IMR-90 (cell line): Measurements from ENCODE around the gene SNRNP25. TPM values are rescaled to one million over a fixed set of nuclear protein-coding genes. Genes with fewer than 3 reads are reported as not detected.

ENCODE experiments used
- ATAC-seq: fragments of 200-7000 bp; cut with Tn5 transposase; 2 replicates; pipeline ENCODE4 v1.9.1; 2020; ENCODE audit warnings: low read depth, mild to moderate bottlenecking, moderate library complexity
- BruUV-seq: library from RNA; stranded (reverse); fragments of 400-500 nt; replicated peaks from 2 replicates; lab custom pipeline; 2021; lab: Mats Ljungman, UMichigan
- CTCF ChIA-PET: fragments of 300-600 bp; formaldehyde crosslinking; extraction: SDS; loops from one replicate; lab custom pipeline; 2021; ENCODE audit warnings: antibody characterized with exemption; lab: Yijun Ruan, JAX
- POLR2A ChIA-PET: fragments of 300-600 bp; sonication (Branson Sonifier 250); formaldehyde crosslinking; loops from one replicate; lab custom pipeline; 2022; ENCODE audit warnings: antibody characterized with exemption; ENCODE audit not compliant: unreplicated experiment; lab: Charles Lee
- DNase-seq: peaks from one replicate; pipeline ENCODE4 v3.0.0; 2013
- H2AFZ ChIP-seq: replicated peaks from 2 replicates; pipeline ENCODE3; 2013; ENCODE audit warnings: low read length, mild to moderate bottlenecking; ENCODE audit not compliant: poor library complexity
- H2AK5ac ChIP-seq: 2 replicates; pipeline ENCODE4 v1.6.1; 2013; ENCODE audit warnings: low read depth, low read length, inconsistent platforms
- H2AK9ac ChIP-seq: replicated peaks from 2 replicates; pipeline ENCODE3; 2013; ENCODE audit warnings: mild to moderate bottlenecking, low read depth, low read length, moderate library complexity; ENCODE audit not compliant: poor library complexity
- H2BK120ac ChIP-seq: 2 replicates; pipeline ENCODE4 v1.6.1; 2013; ENCODE audit warnings: low read depth, low read length, inconsistent platforms
- H2BK15ac ChIP-seq: 3 replicates; pipeline ENCODE4 v1.6.1; 2013; ENCODE audit warnings: low read depth, low read length, inconsistent platforms
- H2BK20ac ChIP-seq: 2 replicates; pipeline ENCODE4 v1.6.1; 2013; ENCODE audit warnings: low read depth, mild to moderate bottlenecking, inconsistent platforms, low read length, moderate library complexity
- H2BK5ac ChIP-seq: 2 replicates; pipeline ENCODE4 v1.6.1; 2013; ENCODE audit warnings: mild to moderate bottlenecking, low read depth, low read length, inconsistent platforms; ENCODE audit not compliant: poor library complexity, severe bottlenecking
- H3K14ac ChIP-seq: replicated peaks from 2 replicates; pipeline ENCODE4 v1.6.1; 2013; ENCODE audit warnings: low read depth, low read length, inconsistent platforms
- H3K18ac ChIP-seq: 2 replicates; pipeline ENCODE4 v1.6.1; 2013; ENCODE audit warnings: low read depth, low read length, control low read depth
- H3K23ac ChIP-seq: 2 replicates; pipeline ENCODE4 v1.6.1; 2013; ENCODE audit warnings: low read depth, low read length, inconsistent platforms
- H3K27ac ChIP-seq: 2 replicates; pipeline ENCODE4 v1.5.1; 2013; ENCODE audit warnings: mild to moderate bottlenecking, control low read depth, low read length; ENCODE audit not compliant: insufficient read depth
- H3K27me3 ChIP-seq: 2 replicates; pipeline ENCODE4 v1.6.1; 2013; ENCODE audit warnings: low read length; ENCODE audit not compliant: control insufficient read depth, insufficient read depth
- H3K36me3 ChIP-seq: 2 replicates; pipeline ENCODE4 v1.6.1; 2013; ENCODE audit warnings: low read length, mixed read lengths; ENCODE audit not compliant: control insufficient read depth, insufficient read depth
- H3K4ac ChIP-seq: 2 replicates; pipeline ENCODE4 v1.6.1; 2013; ENCODE audit warnings: low read depth, low read length, inconsistent platforms
- H3K4me1 ChIP-seq: 2 replicates; pipeline ENCODE4 v1.6.1; 2013; ENCODE audit warnings: low read length, mixed read lengths; ENCODE audit not compliant: control insufficient read depth, insufficient read depth
- H3K4me2 ChIP-seq: 2 replicates; pipeline ENCODE4 v1.6.1; 2013; ENCODE audit warnings: low read depth, mild to moderate bottlenecking, control low read depth, low read length, moderate library complexity
- H3K4me3 ChIP-seq: 2 replicates; pipeline ENCODE4 v1.5.1; 2013; ENCODE audit warnings: low read depth, mild to moderate bottlenecking, control low read depth, low read length, moderate library complexity; ENCODE audit not compliant: insufficient read depth
- H3K56ac ChIP-seq: 2 replicates; pipeline ENCODE4 v1.6.1; 2013; ENCODE audit warnings: low read length, inconsistent platforms; ENCODE audit not compliant: insufficient read depth; ENCODE audit errors: extremely low read depth
- H3K79me1 ChIP-seq, 2 experiments: 2 replicates each; pipeline ENCODE4 v1.6.1; 2013; ENCODE audit warnings: low read length in 2 of 2, inconsistent platforms in 1 of 2, low read depth in 1 of 2
- H3K9ac ChIP-seq: 2 replicates; pipeline ENCODE4 v1.6.1; 2013; ENCODE audit warnings: low read depth, low read length, control low read depth
- H3K9me1 ChIP-seq: 2 replicates; pipeline ENCODE4 v1.6.1; 2013; ENCODE audit warnings: low read length, inconsistent platforms; ENCODE audit not compliant: insufficient read depth
- H3K9me3 ChIP-seq: 2 replicates; pipeline ENCODE4 v1.6.1; 2013; ENCODE audit warnings: low read length; ENCODE audit not compliant: control insufficient read depth, insufficient read depth
- H4K20me1 ChIP-seq: 2 replicates; pipeline ENCODE4 v1.6.1; 2013; ENCODE audit warnings: low read length, inconsistent platforms; ENCODE audit not compliant: insufficient read depth
- H4K5ac ChIP-seq: 2 replicates; pipeline ENCODE4 v1.6.1; 2013; ENCODE audit warnings: mild to moderate bottlenecking, low read depth, low read length, control low read depth
- H4K8ac ChIP-seq, 2 experiments: 2 replicates each; pipeline ENCODE4 v1.6.1; 2013; ENCODE audit warnings: low read depth in 2 of 2, low read length in 2 of 2, control low read depth in 1 of 2, inconsistent platforms in 1 of 2
- H4K91ac ChIP-seq: 2 replicates; pipeline ENCODE4 v1.6.1; 2013; ENCODE audit warnings: low read depth, low read length, inconsistent platforms; ENCODE audit not compliant: insufficient read depth
- BHLHE40 ChIP-seq: fragments of 150-350 bp; IDR thresholded peaks from 2 replicates; pipeline ENCODE4 v1.6.1; 2016; ENCODE audit warnings: mild to moderate bottlenecking, low read depth, low read length
- CEBPB ChIP-seq: IDR thresholded peaks from 2 replicates; pipeline ENCODE4 v1.6.1; 2012; ENCODE audit warnings: low read depth, low read length, improper control_type of control experiment
- CHD1 ChIP-seq: IDR thresholded peaks from 2 replicates; pipeline ENCODE4 v1.6.1; 2012; ENCODE audit warnings: low read depth, low read length, improper control_type of control experiment
- FOS ChIP-seq: fragments of 150-350 bp; IDR thresholded peaks from 2 replicates; pipeline ENCODE4 v1.6.1; 2016; ENCODE audit warnings: low read depth, low read length
- MAFK ChIP-seq: IDR thresholded peaks from 2 replicates; pipeline ENCODE4 v1.6.1; 2012; ENCODE audit warnings: low read depth, low read length, improper control_type of control experiment
- MAZ ChIP-seq: IDR thresholded peaks from 2 replicates; pipeline ENCODE4 v1.6.1; 2012; ENCODE audit warnings: low read depth, mild to moderate bottlenecking, low read length, improper control_type of control experiment, moderate library complexity, borderline replicate concordance
- MXI1 ChIP-seq: IDR thresholded peaks from 2 replicates; pipeline ENCODE4 v1.6.1; 2012; ENCODE audit warnings: low read depth, mild to moderate bottlenecking, low read length, moderate library complexity, borderline replicate concordance
- NFE2L2 ChIP-seq: fragments of 150-350 bp; IDR thresholded peaks from 2 replicates; pipeline ENCODE4 v1.6.1; 2016; ENCODE audit warnings: low read depth, mild to moderate bottlenecking, low read length
- POLR2A ChIP-seq: IDR thresholded peaks from 2 replicates; pipeline ENCODE4 v1.6.1; 2012; ENCODE audit warnings: mild to moderate bottlenecking, low read depth, low read length
- RAD21 ChIP-seq: IDR thresholded peaks from 2 replicates; pipeline ENCODE4 v1.6.1; 2012; ENCODE audit warnings: low read length, improper control_type of control experiment
- RCOR1 ChIP-seq: IDR thresholded peaks from 2 replicates; pipeline ENCODE4 v1.6.1; 2012; ENCODE audit warnings: mild to moderate bottlenecking, low read length, improper control_type of control experiment; ENCODE audit not compliant: insufficient replicate concordance
- RFX5 ChIP-seq: IDR thresholded peaks from 2 replicates; pipeline ENCODE4 v1.8.0; 2012; ENCODE audit warnings: low read depth, mild to moderate bottlenecking, low read length, moderate library complexity
- SMC3 ChIP-seq: fragments of 150-350 bp; IDR thresholded peaks from 2 replicates; pipeline ENCODE4 v1.6.1; 2016; ENCODE audit warnings: low read depth, mild to moderate bottlenecking, antibody characterized with exemption, low read length, moderate library complexity
- WGBS, 2 experiments: methylation state at CpG; one replicate each; pipeline versions ENCODE4 v1.1.5 to v1.1.7; 2013; ENCODE audit warnings: missing lambda C conversion rate in 2 of 2; ENCODE audit not compliant: insufficient read length in 1 of 2; ENCODE audit errors: extremely low coverage in 2 of 2; 5-methylcytosine and 5-hydroxymethylcytosine counted together
- dilution Hi-C: fragments of 300-500 bp; cut with HindIII; formaldehyde crosslinking; loops from one replicate; pipeline ENCODE4 v1.14.3; 2018; ENCODE audit warnings: low sequenced_read_pairs; ENCODE audit not compliant: unreplicated experiment
- in situ Hi-C: fragments of 300-500 bp; cut with MboI; formaldehyde crosslinking; loops from 3 replicates; pipeline ENCODE4 v1.14.3; 2019; ENCODE audit warnings: low sequenced_read_pairs, inconsistent platforms, mixed read lengths
- intact Hi-C: fragments of 100-400 bp; cut with micrococcal nuclease; formaldehyde crosslinking; loops from 2 replicates; pipeline ENCODE4 v1.10.0; 2022
- polyA plus RNA-seq, 3 experiments: library from polyadenylated mRNA; depleted of rRNA; stranded (reverse); fragments of >200 nt; gene quantifications; 2 replicates each; pipeline ENCODE4 v1.2.3, GENCODE V29; 2012; ENCODE audit warnings: low replicate concordance in 1 of 3
- total RNA-seq: library from RNA; depleted of rRNA; stranded (reverse); fragments of >200 nt; gene quantifications from 2 replicates; pipeline ENCODE4 v1.2.3, GENCODE V29; 2012
- TF ChIP-seq, protein P1 (sequence below): fragments of 150-350 bp; IDR thresholded peaks from 2 replicates; pipeline ENCODE4 v1.6.1; 2016; ENCODE audit warnings: low read depth, mild to moderate bottlenecking, low read length, moderate library complexity, borderline replicate concordance
- TF ChIP-seq, protein P2 (sequence below): conservative IDR thresholded peaks from 2 replicates; pipeline ENCODE4 v1.5.1; 2012; ENCODE audit warnings: mild to moderate bottlenecking, low read depth, low read length, improper control_type of control experiment
- TF ChIP-seq, protein P3 (sequence below): fragments of 150-350 bp; IDR thresholded peaks from 2 replicates; pipeline ENCODE4 v1.6.1; 2017; ENCODE audit warnings: mild to moderate bottlenecking, antibody characterized with exemption, low read length, low read depth

Gene SNRNP25
- total and polyA plus RNA-seq, 2 of the 4 experiments (the other 2 are of a cell fraction): 67.2 to 88.0 TPM

DNA sequence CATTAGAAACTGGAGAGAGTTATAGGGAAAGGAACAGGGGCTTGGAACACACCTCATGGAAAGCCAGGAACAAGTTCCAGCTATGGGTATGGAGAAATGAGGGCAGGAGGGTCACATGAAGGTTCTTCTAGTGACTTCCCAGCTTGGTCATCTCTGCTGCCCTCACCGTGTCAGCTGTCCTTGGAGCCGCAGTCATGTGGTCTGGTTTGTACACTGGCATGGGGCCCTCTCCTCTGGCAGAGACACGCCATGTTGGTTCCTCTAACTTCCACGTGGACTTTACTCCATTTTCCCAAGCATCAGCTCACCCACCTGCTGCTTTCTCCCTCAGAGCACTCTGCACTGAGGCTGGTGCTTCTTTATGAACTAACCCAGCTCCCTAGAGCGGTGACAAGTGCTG is 50.7 kb downstream of the SNRNP25 start:
- Histone ChIP-seq H2AK5ac (no peak overlapping the region), H3K36me3 (peaks cover 34% of the 10 kb centered on the region), H3K56ac (no peak overlapping the region), H3K9me1 (no peaks in the 10 kb centered on the region), H3K14ac (no peak overlapping the region), H2AFZ (no peak overlapping the region), H3K27ac (no peak overlapping the region), H3K79me1 (peaks cover 3 to 17% of the 10 kb centered on the region in 2 experiments; a peak in 2 of 4 replicates), H3K18ac (no peak overlapping the region), H4K8ac (no peak overlapping the region), H4K5ac (no peak overlapping the region), H3K4me3 (no peak overlapping the region), H3K4me2 (no peak overlapping the region), H2BK120ac (no peak overlapping the region), H3K4me1 (no peaks in the 10 kb centered on the region), H3K9me3 (no peaks in the 10 kb centered on the region), H3K27me3 (no peaks in the 10 kb centered on the region), H3K23ac (no peak overlapping the region), H4K20me1 (peaks cover 14% of the 10 kb centered on the region; the same call in 1 of the 2 replicates), H2BK15ac (no peak overlapping the region), H2AK9ac (no peak overlapping the region), H4K91ac (no peak overlapping the region), H3K9ac (no peak overlapping the region), H2BK5ac (no peak overlapping the region), H2BK20ac (no peak overlapping the region), H3K4ac (no peak overlapping the region)
- in situ Hi-C loops (no loop called here), intact Hi-C loops (no loop called here), dilution Hi-C loops (no loop called here)
- WGBS, 2 experiments: 90% methylated on average over 2 of the region's 5 CpGs; no CpG with 5 or more reads in 1 of the 2 experiments
- ChIA-PET POLR2A (no interaction called here), CTCF (interaction anchor here (1.4 kb wide), 1 partner anchor 76 kb away, joined by 5 read pairs; the partner anchor contains the start of gene HBQ1)
- ATAC-seq (no peak), DNase-seq (no peak)
- TF ChIP-seq RCOR1 (no peak), POLR2A (no peak), FOS (no peak), RFX5 (no peak), MAZ (no peak), NFE2L2 (no peak), SMC3 (no peak), MXI1 (no peak), MAFK (no peak), BHLHE40 (no peak), CEBPB (no peak), CHD1 (no peak), RAD21 (no peak)
- TF ChIP-seq, protein P1, sequence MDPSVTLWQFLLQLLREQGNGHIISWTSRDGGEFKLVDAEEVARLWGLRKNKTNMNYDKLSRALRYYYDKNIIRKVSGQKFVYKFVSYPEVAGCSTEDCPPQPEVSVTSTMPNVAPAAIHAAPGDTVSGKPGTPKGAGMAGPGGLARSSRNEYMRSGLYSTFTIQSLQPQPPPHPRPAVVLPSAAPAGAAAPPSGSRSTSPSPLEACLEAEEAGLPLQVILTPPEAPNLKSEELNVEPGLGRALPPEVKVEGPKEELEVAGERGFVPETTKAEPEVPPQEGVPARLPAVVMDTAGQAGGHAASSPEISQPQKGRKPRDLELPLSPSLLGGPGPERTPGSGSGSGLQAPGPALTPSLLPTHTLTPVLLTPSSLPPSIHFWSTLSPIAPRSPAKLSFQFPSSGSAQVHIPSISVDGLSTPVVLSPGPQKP: no peak
- TF ChIP-seq, protein P2, sequence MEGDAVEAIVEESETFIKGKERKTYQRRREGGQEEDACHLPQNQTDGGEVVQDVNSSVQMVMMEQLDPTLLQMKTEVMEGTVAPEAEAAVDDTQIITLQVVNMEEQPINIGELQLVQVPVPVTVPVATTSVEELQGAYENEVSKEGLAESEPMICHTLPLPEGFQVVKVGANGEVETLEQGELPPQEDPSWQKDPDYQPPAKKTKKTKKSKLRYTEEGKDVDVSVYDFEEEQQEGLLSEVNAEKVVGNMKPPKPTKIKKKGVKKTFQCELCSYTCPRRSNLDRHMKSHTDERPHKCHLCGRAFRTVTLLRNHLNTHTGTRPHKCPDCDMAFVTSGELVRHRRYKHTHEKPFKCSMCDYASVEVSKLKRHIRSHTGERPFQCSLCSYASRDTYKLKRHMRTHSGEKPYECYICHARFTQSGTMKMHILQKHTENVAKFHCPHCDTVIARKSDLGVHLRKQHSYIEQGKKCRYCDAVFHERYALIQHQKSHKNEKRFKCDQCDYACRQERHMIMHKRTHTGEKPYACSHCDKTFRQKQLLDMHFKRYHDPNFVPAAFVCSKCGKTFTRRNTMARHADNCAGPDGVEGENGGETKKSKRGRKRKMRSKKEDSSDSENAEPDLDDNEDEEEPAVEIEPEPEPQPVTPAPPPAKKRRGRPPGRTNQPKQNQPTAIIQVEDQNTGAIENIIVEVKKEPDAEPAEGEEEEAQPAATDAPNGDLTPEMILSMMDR: no peak
- TF ChIP-seq, protein P3, sequence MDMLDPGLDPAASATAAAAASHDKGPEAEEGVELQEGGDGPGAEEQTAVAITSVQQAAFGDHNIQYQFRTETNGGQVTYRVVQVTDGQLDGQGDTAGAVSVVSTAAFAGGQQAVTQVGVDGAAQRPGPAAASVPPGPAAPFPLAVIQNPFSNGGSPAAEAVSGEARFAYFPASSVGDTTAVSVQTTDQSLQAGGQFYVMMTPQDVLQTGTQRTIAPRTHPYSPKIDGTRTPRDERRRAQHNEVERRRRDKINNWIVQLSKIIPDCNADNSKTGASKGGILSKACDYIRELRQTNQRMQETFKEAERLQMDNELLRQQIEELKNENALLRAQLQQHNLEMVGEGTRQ: no peak
- no TSS peak for BruUV-seq
